Measurements from ENCODE around the gene PCBP3.
A peak's percentile ranks its signal among the peaks of the same experiment; 100 is the strongest.
"Not testable (repeated sequence)": the region's sequence is repeated elsewhere in the genome, so short reads cannot be mapped to it uniquely, and the experiment has no call there.

Gene PCBP3

GRCh38 chr21:45613881-45614280, 29.6 kb upstream of the PCBP3 start:
- no peak for DNase-seq (ENCODE audit: low read depth)

GRCh38 chr21:45615145-45615711, 28.3 kb upstream of the PCBP3 start:
- peak; percentile 63 for DNase-seq (ENCODE audit: low read depth)

GRCh38 chr21:45617021-45617921, 26.3 kb upstream of the PCBP3 start:
- DNase-seq (ENCODE audit: low read depth) = no peak

- DNase-seq (ENCODE audit: low read depth) = no peak
These were observed 25.2 kb upstream of the PCBP3 start for GRCh38 chr21:45618287-45618686.

GRCh38 chr21:45618846-45619485, 24.6 kb upstream of the PCBP3 start:
- no peak for DNase-seq (ENCODE audit: low read depth)

GRCh38 chr21:45620201-45620923, 23.2 kb upstream of the PCBP3 start:
- DNase-seq (ENCODE audit: low read depth) = no peak

GRCh38 chr21:45621435-45622331, 21.8 kb upstream of the PCBP3 start:
- not testable (repeated sequence) for DNase-seq (ENCODE audit: low read depth)

GRCh38 chr21:45622416-45623097, 21.0 kb upstream of the PCBP3 start:
- DNase-seq (ENCODE audit: low read depth) = no peak

- DNase-seq (ENCODE audit: low read depth) = no peak
These were observed 20.1 kb upstream of the PCBP3 start for GRCh38 chr21:45623436-45623835.

GRCh38 chr21:45626127-45626526, 17.4 kb upstream of the PCBP3 start:
- DNase-seq (ENCODE audit: low read depth) = not testable (repeated sequence)

GRCh38 chr21:45629046-45629981, 14.2 kb upstream of the PCBP3 start:
- DNase-seq (ENCODE audit: low read depth) = no peak

GRCh38 chr21:45630066-45630694, 13.3 kb upstream of the PCBP3 start:
- no peak for DNase-seq (ENCODE audit: low read depth)

GRCh38 chr21:45630876-45631275, 12.6 kb upstream of the PCBP3 start:
- no peak for DNase-seq (ENCODE audit: low read depth)

- no peak for DNase-seq (ENCODE audit: low read depth)
These were observed 12.0 kb upstream of the PCBP3 start for GRCh38 chr21:45631540-45631939.

GRCh38 chr21:45632160-45632559, 11.4 kb upstream of the PCBP3 start:
- no peak for DNase-seq (ENCODE audit: low read depth)

- no peak for DNase-seq (ENCODE audit: low read depth)
These were observed 10.8 kb upstream of the PCBP3 start for GRCh38 chr21:45632637-45633251.

- DNase-seq (ENCODE audit: low read depth) = no peak
These were observed 8.9 kb upstream of the PCBP3 start for GRCh38 chr21:45634511-45635183.
